HG02938 (cell line): ENCODE results near the gene CYTH3.

Experiments
- ATAC-seq: cut with Tn5 transposase; IDR thresholded peaks from one replicate; pipeline ENCODE4 v1.9.1; 2021; ENCODE audit warnings: mild to moderate bottlenecking, moderate library complexity; ENCODE audit not compliant: unreplicated experiment

The CYTH3 gene

DNA sequence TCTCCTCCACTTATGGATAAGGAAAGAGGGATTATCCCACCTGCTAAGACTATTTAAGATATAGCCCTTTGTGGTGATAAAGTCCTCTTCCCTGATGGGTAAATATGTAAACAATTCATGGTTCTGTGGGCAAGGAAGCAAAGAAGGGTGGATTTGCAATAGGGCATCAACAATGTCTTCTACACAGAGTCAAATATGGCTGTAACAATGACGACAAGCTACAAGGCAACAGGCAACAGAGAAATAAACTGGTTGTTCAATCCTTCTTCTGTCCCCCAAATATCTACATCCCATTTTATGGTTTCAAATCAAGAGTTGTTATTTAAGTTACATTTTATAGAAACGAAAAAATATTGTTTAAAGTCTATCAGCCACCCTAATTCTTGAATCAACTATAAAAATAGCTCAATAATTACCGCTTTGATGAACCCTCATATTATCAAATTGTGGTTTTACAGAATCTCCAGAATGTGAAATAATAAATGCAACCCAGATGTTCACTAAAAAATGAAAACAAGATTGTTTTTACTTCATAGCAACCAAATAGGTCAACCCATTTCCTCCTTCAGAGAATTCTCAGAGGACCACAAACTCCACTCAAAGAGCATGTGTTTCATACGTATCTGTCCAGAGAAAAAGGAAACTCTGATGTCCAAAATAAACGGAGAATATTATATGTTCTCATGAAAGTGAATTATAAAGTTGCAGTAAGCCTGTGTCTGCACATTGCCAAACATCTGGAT, 13.8 kb downstream of the CYTH3 start:
- peak; percentile 43 for ATAC-seq

DNA sequence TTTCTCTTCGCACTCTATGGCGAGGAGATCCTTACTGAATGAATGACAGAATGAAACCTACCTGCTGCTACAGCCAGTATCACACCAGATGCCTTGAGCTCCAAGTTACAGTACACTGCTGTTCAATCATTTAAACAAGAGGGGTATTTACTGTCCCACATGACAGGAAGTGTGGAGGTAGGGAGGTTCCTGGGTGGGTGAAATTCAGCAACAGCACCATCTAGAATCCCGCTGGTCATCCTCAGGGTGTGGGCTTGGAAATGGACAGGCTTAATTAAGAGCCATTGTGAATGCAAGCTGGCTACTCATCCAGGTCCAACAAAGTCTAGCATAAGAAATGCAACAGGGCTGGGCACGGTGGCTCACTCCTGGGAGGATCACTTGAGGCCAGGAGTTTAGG, 14.7 kb downstream of the CYTH3 start:
- ATAC-seq: no peak

GRCh38 chr7:6256677-6257535, 15.5 kb downstream of the CYTH3 start:
- peak; percentile 75 for ATAC-seq

- ATAC-seq: no peak
Measured at GRCh38 chr7:6256109-6256483, 16.3 kb downstream of the CYTH3 start.

DNA sequence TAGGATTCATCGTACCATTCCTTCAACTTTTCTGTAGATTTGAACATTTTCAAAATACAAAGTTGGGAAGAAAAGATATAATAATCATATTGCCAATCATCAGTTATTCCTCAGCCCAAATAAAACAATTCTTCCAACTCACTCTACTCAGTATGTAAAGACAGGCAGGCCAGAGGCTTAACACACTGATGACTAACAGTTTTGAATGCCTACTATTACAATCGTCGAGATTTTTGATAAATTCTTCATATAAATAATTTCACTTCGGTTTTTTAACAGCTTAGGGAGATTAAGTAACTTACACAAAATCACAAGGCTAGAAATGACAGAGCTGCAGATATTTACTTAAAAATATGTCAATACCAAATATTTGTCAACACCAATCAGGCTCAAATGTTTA, 17.6 kb downstream of the CYTH3 start:
- no peak for ATAC-seq

DNA sequence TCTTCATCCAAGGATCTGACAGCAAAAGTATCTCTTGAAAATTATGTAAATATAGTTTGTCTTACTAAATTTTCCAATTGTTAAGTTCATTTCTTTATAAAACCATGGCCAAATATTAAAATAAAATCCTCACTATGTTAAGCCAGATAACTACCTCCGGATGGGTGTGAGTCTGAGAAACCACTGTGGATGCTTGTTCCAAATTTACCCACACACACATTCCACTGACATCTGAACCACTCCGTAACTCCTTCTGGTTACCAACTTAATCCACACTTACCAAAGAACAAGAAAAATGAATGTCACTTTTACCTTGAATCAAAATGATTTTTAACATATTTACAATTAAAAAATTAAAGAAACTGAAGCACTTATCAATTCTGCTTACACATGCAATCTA, 19.7 kb downstream of the CYTH3 start:
- ATAC-seq: no peak

DNA sequence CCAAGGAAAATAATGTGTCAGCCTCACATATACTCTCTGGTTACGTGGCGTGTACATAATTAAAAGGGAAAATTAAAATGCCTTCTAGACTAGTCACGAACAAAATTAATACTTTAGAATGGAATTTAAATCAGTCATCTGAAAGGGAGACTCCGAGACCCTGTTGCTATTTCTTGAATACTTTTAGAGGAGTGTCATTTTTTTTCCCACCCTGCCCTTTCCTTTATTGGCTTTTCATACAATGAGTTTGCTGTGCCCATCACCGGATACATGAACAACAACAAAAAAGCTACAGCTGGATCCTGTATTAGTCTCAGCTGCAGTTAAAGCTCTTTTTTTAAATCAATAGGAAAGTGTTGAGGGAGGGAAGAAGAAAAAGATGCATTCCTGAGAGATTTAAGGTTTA, 20.1 kb downstream of the CYTH3 start:
- ATAC-seq: no peak

- ATAC-seq: no peak
Measured at GRCh38 chr7:6251653-6252052, 20.8 kb downstream of the CYTH3 start.

GRCh38 chr7:6250364-6250833, 22.0 kb downstream of the CYTH3 start:
- ATAC-seq: peak; percentile 88

GRCh38 chr7:6249043-6249442, 23.4 kb downstream of the CYTH3 start:
- ATAC-seq: no peak

- ATAC-seq: no peak
Measured at GRCh38 chr7:6248581-6248980, 23.8 kb downstream of the CYTH3 start.

- no peak for ATAC-seq
Measured at GRCh38 chr7:6246251-6246917, 26.0 kb downstream of the CYTH3 start.

- ATAC-seq: no peak
Measured at GRCh38 chr7:6244021-6244420, 28.4 kb downstream of the CYTH3 start.

- ATAC-seq: no peak
Measured at GRCh38 chr7:6243168-6243567, 29.3 kb downstream of the CYTH3 start.

- ATAC-seq: no peak
Measured at GRCh38 chr7:6242561-6242960, 29.9 kb downstream of the CYTH3 start.

- ATAC-seq: no peak
Measured at GRCh38 chr7:6241607-6241973, 30.8 kb downstream of the CYTH3 start.

- no peak for ATAC-seq
Measured at GRCh38 chr7:6238309-6238925, 34.0 kb downstream of the CYTH3 start.

DNA sequence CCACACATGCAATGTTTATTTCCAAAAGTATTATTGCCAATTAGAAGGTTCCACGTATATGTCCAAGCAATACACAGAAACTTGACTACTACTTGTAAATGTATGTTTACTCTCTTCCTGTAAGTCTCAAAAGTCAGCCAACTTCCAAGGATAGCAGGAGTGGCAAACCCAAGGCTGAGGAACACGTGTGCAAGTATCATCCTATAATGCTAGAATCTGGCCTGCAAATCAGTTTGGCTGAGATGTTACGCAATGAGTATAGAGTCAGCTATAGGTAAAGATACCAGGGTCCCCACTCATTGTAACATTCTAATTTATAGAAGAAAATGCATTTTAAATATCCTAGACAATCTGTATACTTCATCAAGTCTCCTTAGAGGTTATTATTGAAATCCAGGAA, 34.7 kb downstream of the CYTH3 start:
- no peak for ATAC-seq

DNA sequence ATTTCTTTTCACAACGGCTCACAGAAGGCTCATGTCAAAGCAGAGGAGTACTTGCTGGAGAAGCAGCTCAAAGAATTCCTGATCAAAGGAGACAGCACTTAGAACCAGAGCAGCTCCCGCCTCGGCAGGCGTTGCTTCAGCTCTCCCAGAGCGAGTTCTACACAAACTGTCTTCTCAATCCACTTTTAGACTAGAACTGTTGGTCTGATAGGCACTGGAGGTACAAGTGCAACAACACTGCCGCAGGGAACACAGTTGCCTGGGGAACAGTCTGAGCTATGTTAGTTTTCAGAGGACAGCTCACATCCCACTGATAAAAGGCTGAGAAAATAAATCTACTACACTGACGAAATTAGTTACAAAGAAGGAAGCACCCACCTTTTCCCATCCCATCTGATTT, 35.4 kb downstream of the CYTH3 start:
- no peak for ATAC-seq

DNA sequence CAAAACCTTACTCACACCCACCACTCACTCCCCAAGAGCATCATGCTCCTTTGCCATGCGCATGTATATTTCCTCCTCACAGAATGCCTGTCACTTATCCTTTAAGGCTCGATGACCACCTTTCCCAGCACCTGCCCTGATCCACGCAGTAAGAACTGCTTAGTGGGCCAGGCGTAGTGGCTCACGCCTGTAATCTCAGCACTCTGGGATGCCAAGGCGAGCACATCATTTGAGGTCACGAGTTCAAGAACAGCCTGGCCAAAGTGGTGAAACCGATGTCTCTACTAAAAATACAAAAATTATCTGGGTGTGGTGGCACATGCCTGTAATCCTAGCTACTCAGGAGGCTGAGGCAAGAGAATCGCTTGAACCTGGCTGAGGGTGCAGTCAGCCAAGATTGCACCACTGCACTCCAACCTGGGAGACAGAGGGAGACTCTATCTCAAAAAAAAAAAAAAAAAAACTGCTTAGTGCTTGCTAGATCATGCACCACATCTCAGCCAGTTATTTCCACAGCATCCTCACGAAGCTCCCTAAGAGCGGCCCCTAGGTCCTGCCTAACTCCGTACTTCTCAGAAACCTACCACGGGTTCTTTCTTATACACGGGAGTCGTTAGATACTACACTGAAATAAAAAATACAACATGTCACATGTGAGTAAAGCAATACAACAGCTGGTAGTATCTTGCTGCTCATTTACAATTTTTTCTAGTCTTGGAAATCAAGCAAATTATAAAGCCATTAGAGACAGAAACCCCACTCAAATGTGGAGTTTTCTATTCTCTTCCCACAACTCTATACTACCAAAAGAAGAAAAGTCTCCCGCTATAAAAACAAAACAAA, 37.2 kb downstream of the CYTH3 start:
- ATAC-seq: no peak
